GM21619 (cell line): ENCODE results near the gene FRG2C.
"Not testable (repeated sequence)": the region's sequence is repeated elsewhere in the genome, so short reads cannot be mapped to it uniquely, and the experiment has no call there.

ENCODE experiments used
- ATAC-seq: cut with Tn5 transposase; IDR thresholded peaks from one replicate; pipeline ENCODE4 v1.9.1; 2021; ENCODE audit not compliant: unreplicated experiment

Gene FRG2C

DNA sequence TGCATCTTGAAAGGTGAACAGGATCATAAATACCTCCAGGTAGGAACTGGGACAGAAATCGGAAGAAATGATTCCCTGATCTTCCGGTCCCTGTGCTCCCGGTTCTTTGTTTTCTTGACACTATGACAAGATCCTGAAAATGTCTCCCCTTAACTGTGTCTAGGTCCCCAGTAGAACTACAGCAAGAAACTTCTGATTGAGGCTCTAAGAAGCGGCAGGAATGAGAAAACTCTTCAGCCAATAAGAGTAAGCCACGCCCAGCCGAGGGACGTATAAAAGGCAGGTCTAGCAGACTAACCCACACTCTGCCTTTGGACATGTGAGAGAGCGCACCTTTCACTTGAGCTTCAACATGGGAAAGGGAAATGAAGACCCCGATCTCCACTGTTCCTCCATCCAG is at the start of gene FRG2C:
TSS of gene FRG2C (plus strand) at position 301 of the 400 bp plus-strand sequence. CDS start at position 353, 52 bp downstream.
- ATAC-seq, result not testable (repeated sequence)

DNA sequence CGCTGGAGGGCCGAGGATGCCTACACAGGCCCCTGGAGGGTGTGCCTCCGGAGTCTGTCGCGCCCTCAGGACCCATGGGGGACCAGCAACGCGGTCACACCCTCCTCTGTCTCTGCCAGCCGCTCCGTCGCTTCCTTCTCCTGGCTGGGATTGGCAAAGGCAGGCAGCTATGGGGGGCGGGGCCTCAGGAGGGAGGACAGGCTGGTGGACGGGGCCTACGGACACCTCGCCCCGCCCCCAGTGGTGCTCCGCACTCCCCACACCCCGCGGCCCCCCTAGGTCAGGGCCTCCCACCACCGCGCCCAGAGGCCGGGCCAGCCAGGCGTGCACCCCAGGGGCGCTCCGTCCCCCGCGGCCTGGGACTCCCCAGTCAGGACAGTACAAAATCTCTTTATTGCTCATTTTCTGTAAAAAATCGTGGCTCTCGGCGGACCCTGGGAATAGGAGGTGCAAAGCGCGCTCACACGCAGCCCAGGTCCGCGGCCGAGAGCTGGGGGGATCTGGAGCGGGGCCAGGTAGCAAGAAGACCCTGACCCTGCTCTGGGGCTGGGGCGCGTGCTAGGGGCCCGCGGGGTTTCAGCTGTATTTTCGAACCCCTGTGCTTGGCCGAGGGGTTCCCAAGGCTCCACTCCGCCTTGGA is 45.3 kb upstream of the FRG2C start:
- ATAC-seq, result not testable (repeated sequence)

DNA sequence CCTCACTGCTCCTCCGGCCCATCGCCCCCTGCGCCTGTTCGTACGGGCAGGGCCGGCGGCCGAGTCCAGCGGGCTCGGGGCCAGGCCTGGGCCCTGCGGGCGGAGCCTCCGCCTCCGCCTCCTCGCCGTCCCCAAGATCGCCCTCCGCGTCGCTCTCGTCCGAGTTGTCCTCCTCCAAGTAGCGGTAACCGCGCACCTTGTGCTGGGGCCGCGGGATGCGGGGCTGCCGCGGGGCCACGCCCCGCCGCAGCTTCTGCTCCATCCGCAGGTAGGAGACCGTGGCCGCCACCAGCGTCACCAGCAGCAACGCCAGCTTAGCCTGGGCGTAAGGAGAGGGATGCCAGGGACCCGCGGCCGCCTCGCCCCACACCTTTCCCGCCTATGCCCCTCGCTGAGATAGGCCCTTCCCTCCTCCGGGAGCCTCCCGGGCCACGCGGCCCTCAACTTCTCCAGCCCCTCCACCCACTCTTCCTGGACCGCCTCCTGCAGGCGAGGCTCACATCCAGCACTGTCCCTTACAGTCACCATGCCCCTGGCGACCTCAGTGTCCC is 44.6 kb upstream of the FRG2C start:
- not testable (repeated sequence) for ATAC-seq

DNA sequence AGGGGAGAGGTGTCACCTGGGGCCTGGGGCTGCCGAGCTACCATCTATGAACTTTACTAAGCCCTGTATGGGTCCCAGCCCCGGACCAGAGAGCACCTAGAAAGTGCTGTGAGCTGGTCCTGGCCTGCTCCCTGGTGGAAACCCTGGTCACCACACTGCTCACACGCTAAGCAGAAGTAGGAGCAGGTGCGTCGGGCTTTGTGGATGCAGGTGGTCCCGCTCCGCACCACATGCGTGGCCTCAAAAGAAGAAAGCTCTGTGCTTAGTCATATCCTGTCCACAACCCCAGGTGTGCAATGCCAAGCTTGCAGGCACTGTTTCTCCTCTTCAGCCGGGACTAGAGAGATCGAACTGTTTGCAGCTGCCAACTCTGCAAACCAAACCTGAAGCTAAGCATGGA is 42.4 kb upstream of the FRG2C start:
- ATAC-seq, result not testable (repeated sequence)

DNA sequence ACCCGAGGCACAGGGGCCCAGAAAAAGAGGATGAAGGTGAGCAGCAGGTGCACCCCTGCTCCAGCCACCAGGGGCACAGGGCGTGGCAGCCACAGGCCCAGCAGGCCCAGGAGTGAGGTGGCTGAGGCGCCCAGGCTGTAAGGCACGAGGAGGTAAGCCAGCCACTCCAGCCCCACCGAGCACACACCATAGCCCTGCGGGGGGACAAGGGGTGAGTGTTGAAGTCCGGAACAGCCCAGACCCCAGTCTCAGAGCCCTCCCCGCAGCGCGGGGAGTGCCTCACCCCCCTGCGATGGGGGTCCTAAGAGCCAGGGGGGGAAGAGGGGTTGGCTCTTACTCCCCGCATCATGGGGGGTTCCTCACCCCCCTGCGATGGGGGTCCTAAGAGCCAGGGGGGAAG is 40.5 kb upstream of the FRG2C start:
- not testable (repeated sequence) for ATAC-seq

DNA sequence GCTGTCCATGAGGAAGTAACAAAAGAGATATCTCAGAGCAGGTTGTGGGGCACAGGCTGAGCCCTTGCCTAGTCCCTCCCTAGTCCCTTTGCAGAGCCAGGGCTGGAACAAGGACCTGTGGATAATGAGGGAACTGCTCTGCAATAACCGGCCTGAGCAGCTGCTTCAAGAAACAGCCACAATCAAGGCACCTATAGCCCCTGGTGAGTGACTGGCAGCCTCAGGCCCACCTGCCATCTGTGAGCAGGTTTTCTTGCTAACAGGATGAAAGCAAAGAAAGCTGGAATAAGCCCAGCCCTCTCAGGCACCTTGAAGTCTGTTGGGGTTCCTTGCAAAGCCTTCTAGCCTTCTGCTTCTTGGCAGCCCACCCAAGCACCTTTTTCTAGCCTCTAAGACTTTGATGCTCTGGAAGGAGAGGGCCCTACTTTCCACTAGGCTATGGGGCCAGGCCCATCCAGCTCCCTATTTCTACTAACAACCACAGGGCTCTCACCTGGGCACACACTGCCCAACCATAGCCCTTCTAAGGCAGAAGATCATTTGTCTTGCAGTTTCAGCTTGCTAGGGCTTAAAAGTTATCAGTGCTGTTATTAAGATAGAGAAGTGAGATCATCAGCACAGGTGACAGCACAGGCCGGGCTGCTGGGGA is 33.1 kb upstream of the FRG2C start:
- ATAC-seq, result not testable (repeated sequence)

DNA sequence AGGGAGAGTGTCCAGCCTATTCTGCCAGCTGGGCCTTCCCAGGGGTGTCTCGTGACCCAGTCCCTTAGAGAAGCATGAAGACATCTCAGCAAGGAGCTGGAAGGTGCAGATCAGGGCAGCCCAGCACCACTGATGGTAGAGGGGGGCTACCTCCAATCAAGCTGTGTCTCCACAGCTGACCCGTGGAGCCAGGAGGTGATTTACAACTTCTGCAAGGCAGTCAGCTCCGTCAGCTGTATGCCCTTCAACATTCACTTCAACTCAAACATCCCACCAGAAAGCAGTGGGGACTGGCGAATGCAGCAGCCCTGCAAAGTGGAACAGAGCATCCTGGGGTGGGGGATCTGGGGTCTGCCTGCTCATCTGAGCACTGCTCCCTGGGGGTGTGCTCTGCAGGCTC is 32.6 kb upstream of the FRG2C start:
- no peak for ATAC-seq

DNA sequence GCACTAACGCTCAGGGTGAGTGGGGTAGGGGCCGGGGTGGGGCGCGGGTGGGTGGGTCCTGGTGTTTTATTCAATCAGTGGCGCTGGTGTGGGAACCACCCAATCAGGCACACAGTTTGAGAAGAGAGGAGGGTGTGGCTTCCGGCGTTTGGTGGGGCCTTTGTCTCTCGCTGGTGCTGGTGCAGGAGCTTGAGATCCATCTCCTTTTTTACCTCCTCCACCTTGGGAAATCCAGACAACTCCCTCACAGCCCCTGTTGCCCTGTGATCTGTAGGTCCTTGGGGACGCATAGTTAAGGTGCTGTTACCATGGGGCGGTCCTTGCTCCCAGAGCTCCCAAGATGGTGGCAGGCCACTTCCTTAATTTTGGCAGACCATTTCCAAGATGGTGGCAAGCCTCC is 25.2 kb upstream of the FRG2C start:
- not testable (repeated sequence) for ATAC-seq

DNA sequence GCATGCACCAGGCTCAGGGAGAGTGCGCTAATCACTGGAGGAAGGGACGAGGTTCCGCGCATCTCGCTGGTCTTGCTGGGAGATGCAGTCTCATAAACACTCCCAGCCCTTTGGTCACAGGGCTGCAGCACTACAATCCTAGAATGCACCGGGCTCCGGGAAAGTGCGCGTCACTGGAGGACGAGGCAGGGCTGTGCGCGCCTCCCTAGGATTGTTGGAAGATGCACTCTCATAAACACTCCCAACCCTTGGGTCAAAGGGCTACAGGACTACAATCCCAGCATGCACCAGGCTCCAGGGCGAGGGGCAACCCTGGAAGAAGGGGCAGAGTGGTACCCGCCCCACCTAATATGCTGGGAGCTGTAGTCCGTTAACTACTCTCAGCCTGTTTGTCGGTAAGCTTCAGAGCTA is 23.0 kb upstream of the FRG2C start:
- not testable (repeated sequence) for ATAC-seq

DNA sequence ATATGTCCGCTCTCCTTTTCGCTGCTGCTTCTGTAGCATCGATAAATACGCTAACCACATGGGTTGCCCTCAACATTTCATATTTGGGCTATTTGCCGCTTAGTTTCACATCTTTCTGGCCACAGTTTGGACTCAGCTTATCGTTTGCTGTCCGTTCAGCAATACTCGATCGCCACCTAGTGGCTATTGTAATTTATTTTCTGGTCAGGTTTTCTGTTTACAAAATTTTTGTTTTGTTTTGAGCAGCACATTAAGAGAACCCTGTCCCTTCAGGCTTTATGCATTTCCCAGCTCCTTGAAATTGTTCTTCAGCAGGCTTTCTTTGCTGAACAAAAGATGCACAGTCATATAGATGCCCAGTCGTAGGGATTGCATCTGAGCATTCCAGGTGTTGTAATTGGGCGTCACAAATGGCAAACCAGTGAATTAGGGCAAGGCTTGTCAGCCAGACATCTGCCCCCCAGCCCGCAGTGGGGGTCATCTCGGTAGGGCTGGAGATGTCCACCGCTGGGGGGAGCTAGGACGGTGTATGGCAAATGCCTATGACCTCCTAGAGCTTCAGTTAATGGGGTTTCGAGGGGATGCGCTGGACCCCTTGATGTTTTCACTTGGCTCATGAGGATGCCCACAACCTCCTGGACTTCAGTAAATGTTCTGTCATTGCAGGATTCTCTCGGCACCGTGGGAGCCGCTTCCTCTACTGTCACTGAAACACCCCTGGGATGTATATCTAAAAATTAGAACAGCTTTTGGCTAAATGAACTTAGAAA is 20.9 kb upstream of the FRG2C start:
- ATAC-seq, result not testable (repeated sequence)

DNA sequence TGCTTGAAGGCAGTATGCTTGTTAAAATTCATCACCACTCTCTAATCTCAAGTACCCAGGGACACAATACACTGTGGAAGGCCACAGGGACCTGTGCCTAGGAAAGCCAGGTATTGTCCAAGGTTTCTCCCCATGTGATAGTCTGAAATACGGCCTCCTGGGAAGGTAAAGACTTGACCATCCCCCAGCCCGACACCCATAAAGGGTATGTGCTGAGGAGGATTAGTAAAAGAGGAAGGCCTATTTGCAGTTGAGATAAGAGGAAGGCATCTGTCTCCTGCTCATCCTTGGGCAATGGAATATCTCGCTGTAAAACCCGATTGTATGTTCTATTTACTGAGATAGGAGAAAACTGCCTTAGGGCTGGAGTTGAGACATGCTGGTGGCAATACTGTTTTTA is 18.6 kb upstream of the FRG2C start:
- not testable (repeated sequence) for ATAC-seq

DNA sequence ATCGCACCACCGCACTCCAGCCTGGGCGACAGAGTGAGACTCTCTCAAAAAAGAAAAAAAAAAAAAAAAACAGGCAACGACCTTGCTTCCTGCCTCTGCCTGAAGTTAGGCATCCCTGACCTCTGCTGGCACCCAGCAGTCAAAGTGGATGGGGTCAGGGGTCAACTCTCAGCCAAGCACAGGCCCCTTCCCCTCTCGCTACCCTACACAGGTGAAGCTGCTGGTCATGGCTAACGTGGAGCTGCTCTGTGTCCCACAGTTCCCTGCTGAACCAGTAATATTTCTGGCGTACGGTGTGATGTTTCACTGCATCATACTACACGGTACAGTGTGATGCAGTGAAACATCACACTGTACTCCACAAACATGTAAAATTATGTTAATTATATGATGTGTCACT is 13.9 kb upstream of the FRG2C start:
- no peak for ATAC-seq

DNA sequence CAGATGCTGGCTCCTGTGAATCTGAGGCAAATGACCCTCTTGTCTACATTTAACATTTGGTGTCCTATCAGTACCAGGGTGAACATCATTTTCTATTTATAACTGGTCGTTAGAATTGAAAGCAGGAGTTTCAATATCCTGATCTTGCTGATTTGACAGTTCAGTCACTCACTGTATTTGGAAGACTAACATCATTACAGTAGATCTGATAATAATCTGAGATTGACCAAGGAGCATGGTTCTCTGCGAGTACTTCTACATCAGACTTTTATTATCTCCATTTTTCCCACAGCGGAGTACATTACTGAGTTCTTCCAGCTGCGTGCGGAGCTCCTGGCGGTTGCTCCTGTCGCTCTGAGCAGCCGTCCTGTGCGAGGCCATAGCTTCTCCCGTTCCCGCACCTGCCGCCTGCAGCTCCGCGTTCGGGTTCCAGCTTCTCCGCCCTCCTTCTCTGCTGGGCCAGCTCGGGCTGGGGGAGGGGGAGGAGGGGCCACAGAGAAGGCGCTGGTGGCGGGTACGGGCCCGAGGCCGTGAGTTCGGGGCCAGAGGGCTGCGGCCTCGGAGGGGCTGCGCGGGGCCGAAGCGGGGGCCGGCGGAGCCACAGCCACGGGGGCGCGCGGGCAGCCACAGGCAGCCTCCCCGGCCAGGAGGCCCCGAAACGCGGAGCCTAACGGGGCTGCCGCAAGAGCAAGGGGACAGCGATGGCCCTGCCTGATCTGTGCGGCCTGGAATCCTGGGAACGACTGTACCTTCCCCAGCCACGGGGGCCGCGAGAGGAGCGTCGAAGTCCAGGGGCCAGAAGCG is 8.8 kb upstream of the FRG2C start:
- not testable (repeated sequence) for ATAC-seq

DNA sequence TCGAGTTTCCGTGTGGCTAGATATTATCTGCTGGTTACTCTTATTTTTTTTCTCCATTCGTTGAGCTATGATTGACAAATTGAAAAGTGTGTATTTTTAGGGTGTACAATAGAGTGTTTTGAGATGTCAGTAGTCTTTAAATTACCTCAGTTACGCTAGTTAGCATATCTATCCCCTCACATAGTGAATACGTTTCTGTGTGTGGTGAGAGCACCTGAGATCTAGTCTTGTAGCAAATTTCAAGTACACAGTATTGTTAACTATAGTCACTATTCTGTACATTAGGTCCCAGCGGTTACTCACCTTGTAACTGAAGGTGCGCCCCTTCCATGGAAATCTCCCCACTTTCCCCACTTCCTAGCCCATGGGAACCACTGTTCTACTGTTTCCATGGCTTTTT is 8.2 kb upstream of the FRG2C start:
- ATAC-seq, result not testable (repeated sequence)

DNA sequence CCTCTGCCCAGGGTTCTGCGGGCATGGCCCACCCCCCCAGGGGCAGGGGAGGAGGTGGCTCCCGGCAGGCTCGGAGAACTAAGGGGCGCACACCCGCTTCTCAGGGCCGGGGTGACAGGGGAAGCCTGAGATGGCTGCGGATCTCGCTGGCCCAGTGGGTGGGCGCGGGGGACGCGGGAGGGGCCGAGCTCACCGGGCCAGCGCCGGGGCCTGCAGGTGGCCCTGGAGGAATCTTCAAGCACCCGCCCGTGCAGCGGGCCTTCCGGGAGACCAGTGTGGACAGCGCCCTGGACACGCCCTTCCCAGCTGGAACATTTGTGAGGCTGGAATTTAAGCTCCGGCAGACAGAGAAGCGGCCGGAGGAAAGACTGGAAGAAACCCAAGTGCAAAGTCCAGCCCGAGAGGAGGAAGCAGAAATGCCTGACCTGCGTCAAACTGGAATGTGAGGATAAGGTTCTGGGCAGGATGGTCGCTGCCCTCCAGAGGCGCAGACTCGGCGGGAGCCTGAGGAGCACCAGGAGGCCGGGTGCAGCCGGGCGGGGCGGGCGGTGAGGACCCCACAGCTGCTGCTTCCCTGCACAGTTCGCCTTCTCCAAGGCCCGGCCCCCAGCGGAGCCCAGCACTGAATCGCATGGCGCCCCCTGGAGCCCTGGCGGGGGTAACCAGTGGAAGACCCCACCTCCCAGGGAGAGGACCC is 5.6 kb upstream of the FRG2C start:
- ATAC-seq, result not testable (repeated sequence)

DNA sequence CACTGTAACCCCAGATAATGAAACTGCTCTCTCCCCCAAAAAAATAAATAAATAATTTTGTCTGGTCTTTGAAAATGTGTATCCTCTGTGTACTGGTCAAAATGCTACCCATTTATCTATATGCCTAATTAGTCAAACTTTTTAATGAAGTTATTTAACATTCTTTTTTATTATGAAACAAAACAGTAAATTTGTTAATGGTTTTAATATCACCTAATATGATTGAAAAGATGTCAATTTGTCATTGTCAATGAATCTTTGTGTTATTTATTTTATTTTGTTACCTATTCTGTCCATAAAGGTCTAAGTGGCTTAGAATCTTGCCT is 5.1 kb upstream of the FRG2C start:
- ATAC-seq, result not testable (repeated sequence)

DNA sequence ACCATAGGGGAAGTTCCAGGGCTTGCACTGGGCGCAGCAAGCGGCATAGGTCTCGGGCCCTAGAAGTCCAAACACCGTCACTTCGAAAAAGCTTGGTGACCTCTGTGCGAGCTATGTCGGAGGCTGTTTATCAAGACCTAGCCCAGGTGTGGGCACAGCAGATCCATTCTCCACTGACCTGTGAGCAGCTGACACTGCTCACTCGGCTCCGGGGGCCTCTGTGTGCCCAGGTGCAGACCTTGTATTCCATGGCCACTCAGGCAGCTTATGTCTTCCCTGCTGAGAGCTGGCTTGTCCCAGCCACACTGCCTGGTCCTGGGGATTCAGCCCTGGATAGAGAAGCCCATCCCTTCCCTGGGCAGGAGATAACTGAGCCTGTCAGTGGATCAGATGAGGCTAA is 1.5 kb downstream of the FRG2C start:
- not testable (repeated sequence) for ATAC-seq

DNA sequence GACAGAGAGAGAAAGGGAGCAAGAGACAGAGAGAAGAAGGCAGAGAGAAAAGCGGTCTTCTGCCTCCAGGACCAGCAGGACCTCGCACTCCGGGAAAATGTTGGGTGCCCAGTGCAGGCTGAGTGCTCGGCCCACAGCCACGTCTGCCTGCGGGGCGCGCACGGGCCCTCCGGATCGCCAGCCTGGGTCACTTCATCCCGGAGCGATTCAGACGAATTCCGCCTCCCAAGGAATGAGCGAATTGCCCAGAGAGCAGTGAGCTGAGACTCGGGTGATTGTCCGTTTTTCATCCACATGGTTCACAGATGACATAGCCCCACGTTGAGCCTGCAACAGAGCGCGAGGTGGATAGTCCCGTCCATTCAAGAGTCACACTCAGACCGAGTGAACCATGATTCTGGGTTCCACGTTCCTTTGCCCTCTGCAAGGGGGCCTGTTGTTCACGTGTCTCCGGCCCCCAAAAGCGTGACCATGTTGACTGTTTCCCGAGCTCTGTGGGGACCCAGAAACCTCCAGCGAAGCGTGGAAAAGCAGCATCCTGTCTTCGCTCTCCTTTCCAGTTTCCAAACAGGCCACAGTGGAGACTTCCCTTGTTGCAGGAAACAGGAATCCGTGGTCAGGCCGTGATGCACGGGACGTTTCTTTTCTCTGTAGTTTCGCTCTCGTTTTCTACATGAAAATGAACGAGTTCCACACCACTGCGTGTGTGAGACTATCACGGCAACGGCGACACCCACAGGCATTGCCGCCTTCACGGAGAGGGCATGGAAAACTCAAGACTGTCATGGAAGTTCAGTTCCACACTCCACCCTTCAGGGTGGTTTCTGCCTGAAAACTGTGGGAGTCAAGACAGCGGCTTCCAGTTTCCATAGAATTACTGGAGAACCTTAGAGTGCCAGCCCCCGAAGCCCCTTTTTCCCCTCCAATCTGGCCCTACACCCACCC is 3.9 kb downstream of the FRG2C start:
- ATAC-seq, result not testable (repeated sequence)

DNA sequence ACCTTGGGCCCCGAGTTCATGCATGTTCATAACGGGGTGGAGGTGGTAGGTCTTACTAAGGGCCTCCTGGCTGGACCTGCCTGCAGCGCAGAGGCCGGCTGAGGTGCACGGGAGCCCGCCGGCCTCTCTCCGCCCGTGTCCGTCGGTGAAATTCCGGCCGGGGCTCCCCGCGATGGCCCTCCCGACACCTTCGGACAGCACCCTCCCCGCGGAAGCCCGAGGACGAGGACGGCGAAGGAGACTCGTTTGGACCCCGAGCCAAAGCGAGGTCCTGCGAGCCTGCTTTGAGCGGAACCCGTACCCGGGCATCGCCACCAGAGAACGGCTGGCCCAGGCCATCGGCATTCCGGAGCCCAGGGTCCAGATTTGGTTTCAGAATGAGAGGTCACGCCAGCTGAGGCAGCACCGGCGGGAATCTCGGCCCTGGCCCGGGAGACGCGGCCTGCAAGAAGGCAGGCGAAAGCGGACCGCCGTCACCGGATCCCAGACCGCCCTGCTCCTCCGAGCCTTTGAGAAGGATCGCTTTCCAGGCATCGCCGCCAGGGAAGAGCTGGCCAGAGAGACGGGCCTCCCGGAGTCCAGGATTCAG is 4.7 kb downstream of the FRG2C start:
- ATAC-seq, result peak; percentile 45
